SJSA1 (cell line): ENCODE results near the gene HOXD8. TPM values are rescaled to one million over a fixed set of nuclear protein-coding genes. Genes with fewer than 3 reads are reported as not detected.

ENCODE experiments used
- DNase-seq, 2 experiments: peaks; one replicate each; pipeline ENCODE4 v3.0.0-alpha.2; 2015 to 2020; ENCODE audit warnings: low spot score in 2 of 2, low read depth in 1 of 2
- H3K27ac ChIP-seq: fragments of 250-450 bp; sonication (Bioruptor Pico); 2 replicates; pipeline ENCODE4 v1.5.1; 2020; ENCODE audit warnings: mild to moderate bottlenecking, moderate library complexity
- H3K27me3 ChIP-seq: fragments of 250-450 bp; sonication (Bioruptor Pico); replicated peaks from 2 replicates; pipeline ENCODE4 v1.5.1; 2020; ENCODE audit warnings: mild to moderate bottlenecking, moderate library complexity
- H3K36me3 ChIP-seq: fragments of 250-450 bp; sonication (Bioruptor Pico); 2 replicates; pipeline ENCODE4 v1.5.1; 2020; ENCODE audit warnings: mild to moderate bottlenecking
- H3K4me1 ChIP-seq: fragments of 250-450 bp; sonication (Bioruptor Pico); replicated peaks from 2 replicates; pipeline ENCODE4 v1.6.1; 2021; ENCODE audit warnings: mild to moderate bottlenecking
- H3K4me3 ChIP-seq: fragments of 250-450 bp; sonication (Bioruptor Pico); 2 replicates; pipeline ENCODE4 v1.5.1; 2020; ENCODE audit warnings: mild to moderate bottlenecking
- H3K9me3 ChIP-seq: fragments of 250-450 bp; sonication (Bioruptor Pico); replicated peaks from 2 replicates; pipeline ENCODE4 v1.5.1; 2020; ENCODE audit warnings: mild to moderate bottlenecking
- total RNA-seq: library from RNA; depleted of rRNA; stranded (reverse); fragments of >200 nt; shearing (Covaris generic); gene quantifications from 2 replicates; pipeline ENCODE4 v1.2.3, GENCODE V29; 2014

Gene HOXD8
- total RNA-seq, 1 experiment from 2014 or later: 16.8 TPM

GRCh38 chr2:176112375-176113302 is 16.9 kb upstream of the HOXD8 start:
- H3K9me3 ChIP-seq: no peaks in the 10 kb centered on the region
- no peak for DNase-seq
- H3K27me3 ChIP-seq: peaks cover 76% of the 10 kb centered on the region
- H3K27ac ChIP-seq: no peak overlapping the region
- no peaks in the 10 kb centered on the region for H3K36me3 ChIP-seq
- H3K4me1 ChIP-seq: peaks cover 3% of the 10 kb centered on the region
- no peak overlapping the region for H3K4me3 ChIP-seq

- H3K9me3 ChIP-seq: no peaks in the 10 kb centered on the region
- no peak overlapping the region for H3K27ac ChIP-seq
- H3K4me3 ChIP-seq: no peak overlapping the region
- peaks cover 74% of the 10 kb centered on the region for H3K27me3 ChIP-seq
- H3K36me3 ChIP-seq: no peaks in the 10 kb centered on the region
- no peaks in the 10 kb centered on the region; the same call in 1 of the 2 replicates for H3K4me1 ChIP-seq
- DNase-seq: no peak
Measured at GRCh38 chr2:176114120-176114929, 15.2 kb upstream of the HOXD8 start.

DNA sequence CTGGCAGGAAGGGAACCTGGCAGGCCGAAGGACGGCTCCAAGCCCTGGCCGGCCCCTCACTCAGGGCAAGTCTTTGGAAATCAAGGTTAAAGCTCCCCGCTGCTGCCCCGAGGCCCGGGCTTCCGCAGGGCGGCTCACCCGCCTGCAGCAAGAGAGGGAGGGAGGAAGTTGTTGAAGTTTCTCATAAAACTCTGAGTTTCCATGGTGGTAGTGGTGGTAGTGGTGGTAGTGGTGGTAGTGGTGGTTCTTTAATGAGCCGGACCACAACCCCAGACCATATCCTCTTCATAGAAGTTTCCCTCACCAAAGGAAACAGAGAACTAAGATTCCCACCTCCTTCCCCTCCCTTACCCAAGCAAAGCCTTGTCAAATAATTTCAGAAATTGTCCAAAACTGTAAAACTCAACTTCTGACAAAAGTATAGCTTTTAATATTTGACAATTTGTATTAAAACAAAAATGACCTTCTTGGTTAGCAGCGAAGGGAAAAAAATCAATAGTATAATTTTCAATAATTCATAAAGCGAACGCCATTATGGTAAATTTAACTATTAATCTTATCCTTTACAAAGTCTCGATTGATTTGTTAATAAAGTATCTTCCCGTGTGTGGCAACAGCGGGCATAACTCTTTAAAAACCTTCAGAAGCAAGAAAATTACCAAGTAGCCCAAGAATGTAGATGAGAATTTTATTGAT is 14.4 kb upstream of the HOXD8 start:
- Histone ChIP-seq H3K4me3 (no peak overlapping the region), H3K27me3 (peaks cover 70% of the 10 kb centered on the region), H3K4me1 (no peaks in the 10 kb centered on the region; the same call in 1 of the 2 replicates), H3K36me3 (no peaks in the 10 kb centered on the region), H3K27ac (no peak overlapping the region), H3K9me3 (no peaks in the 10 kb centered on the region)
- no peak for DNase-seq

GRCh38 chr2:176115883-176116813 is 13.4 kb upstream of the HOXD8 start, which contains the start of gene HOXD10:
HOXD10 (plus strand) TSS chr2:176116778; CDS start chr2:176116834, 56 bp downstream.
- Histone ChIP-seq H3K9me3 (no peaks in the 10 kb centered on the region), H3K4me3 (no peak within 1 kb of the TSS), H3K4me1 (no peaks in the 10 kb centered on the region; the same call in 1 of the 2 replicates), H3K27ac (no peak within 1 kb of the TSS), H3K36me3 (no peaks in the 10 kb centered on the region), H3K27me3 (peaks cover 63% of the 10 kb centered on the region)
- no peak for DNase-seq

GRCh38 chr2:176117162-176117822 is 12.2 kb upstream of the HOXD8 start:
- H3K4me3 ChIP-seq: no peak overlapping the region
- H3K27ac ChIP-seq: no peak overlapping the region
- H3K4me1 ChIP-seq: peaks cover 4% of the 10 kb centered on the region; the same call in 1 of the 2 replicates
- no peaks in the 10 kb centered on the region for H3K9me3 ChIP-seq
- H3K27me3 ChIP-seq: peaks cover 59% of the 10 kb centered on the region
- H3K36me3 ChIP-seq: no peaks in the 10 kb centered on the region
- DNase-seq: no peak

DNA sequence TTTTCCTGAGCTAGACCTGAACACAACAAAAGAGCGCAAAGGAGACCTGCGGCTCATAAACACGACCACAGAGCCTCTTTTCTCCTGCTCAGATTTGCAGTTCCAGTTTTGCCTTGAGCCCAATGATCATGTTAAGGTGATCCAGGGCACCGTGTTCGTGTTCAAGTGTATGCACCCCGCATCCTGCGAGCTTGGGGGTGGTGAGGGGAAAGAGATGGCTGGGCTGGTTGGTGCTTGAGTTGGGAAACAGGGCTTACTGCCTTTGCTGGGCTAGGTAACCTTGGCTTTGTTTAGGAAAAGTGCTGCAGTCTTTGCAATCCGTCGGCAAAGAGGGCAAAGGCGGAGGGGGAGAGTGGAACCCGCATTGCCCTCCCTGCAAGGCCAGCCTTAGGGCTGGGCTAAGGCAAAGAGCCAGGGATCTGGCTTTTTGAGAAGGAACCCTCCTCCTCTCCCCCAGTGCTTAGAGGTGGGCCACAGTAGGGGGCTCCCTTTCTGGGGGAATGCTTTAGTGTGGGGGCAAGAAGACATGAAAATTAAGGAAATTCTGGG is 11.6 kb upstream of the HOXD8 start:
- H3K27ac ChIP-seq: no peak overlapping the region
- H3K4me3 ChIP-seq: no peak overlapping the region
- H3K27me3 ChIP-seq: peaks cover 58% of the 10 kb centered on the region
- no peaks in the 10 kb centered on the region for H3K36me3 ChIP-seq
- DNase-seq: no peak
- H3K9me3 ChIP-seq: no peaks in the 10 kb centered on the region
- H3K4me1 ChIP-seq: peaks cover 5% of the 10 kb centered on the region

DNA sequence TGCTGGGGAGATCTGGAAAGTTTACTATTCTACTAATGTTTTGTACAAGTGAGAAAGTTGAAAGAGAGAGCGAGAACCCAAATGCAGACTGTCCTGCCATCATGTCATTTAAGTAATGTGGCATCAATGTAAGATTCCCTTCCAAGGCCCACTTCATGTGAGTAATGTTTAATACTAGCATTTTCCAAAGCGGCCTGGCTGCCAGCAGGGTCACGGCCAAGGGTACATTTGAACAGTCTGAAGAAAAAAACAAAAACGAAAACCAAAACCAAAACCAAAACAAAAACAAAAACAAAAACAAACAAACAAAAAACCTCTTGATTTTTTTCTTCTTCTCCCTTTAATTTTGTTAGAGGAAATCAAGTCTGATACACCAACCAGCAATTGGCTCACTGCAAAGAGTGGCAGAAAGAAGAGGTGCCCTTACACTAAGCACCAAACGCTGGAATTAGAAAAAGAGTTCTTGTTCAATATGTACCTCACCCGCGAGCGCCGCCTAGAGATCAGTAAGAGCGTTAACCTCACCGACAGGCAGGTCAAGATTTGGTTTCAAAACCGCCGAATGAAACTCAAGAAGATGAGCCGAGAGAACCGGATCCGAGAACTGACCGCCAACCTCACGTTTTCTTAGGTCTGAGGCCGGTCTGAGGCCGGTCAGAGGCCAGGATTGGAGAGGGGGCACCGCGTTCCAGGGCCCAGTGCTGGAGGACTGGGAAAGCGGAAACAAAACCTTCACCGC is 10.7 kb upstream of the HOXD8 start:
- Histone ChIP-seq H3K4me3 (no peak overlapping the region), H3K9me3 (no peaks in the 10 kb centered on the region), H3K27ac (no peak overlapping the region), H3K4me1 (peaks cover 10% of the 10 kb centered on the region), H3K27me3 (peaks cover 54% of the 10 kb centered on the region), H3K36me3 (no peaks in the 10 kb centered on the region)
- no peak for DNase-seq

GRCh38 chr2:176120364-176121189 is 8.9 kb upstream of the HOXD8 start:
- Histone ChIP-seq H3K36me3 (no peaks in the 10 kb centered on the region), H3K27me3 (peaks cover 41% of the 10 kb centered on the region), H3K4me1 (peaks cover 10% of the 10 kb centered on the region), H3K27ac (no peak overlapping the region), H3K4me3 (no peak overlapping the region), H3K9me3 (no peaks in the 10 kb centered on the region)
- no peak for DNase-seq

- no peak overlapping the region for H3K27ac ChIP-seq
- peaks cover 10% of the 10 kb centered on the region for H3K4me1 ChIP-seq
- H3K36me3 ChIP-seq: no peaks in the 10 kb centered on the region
- H3K4me3 ChIP-seq: peak overlapping the region; percentile 49
- H3K27me3 ChIP-seq: peaks cover 34% of the 10 kb centered on the region
- H3K9me3 ChIP-seq: no peaks in the 10 kb centered on the region
- no peak for DNase-seq
Measured at GRCh38 chr2:176121190-176122051, 8.1 kb upstream of the HOXD8 start.

- no peak overlapping the region for H3K27ac ChIP-seq
- peaks cover 27% of the 10 kb centered on the region for H3K27me3 ChIP-seq
- peaks cover 10% of the 10 kb centered on the region for H3K4me1 ChIP-seq
- H3K9me3 ChIP-seq: no peaks in the 10 kb centered on the region
- H3K4me3 ChIP-seq: peak overlapping the region; percentile 49
- DNase-seq: peak in 1 of 2 experiments; percentile 87
- H3K36me3 ChIP-seq: no peaks in the 10 kb centered on the region
Measured at GRCh38 chr2:176122052-176122682, 7.3 kb upstream of the HOXD8 start.
